NCI-H526 (cell line): Measurements from ENCODE around the gene KIF3C.
"Not testable (repeated sequence)": the region's sequence is repeated elsewhere in the genome, so short reads cannot be mapped to it uniquely, and the experiment has no call there.

ENCODE experiments used
- DNase-seq, 2 experiments: peaks; one replicate each; lab custom pipeline; 2025; lab: John Stamatoyannopoulos, UW

KIF3C gene

DNA sequence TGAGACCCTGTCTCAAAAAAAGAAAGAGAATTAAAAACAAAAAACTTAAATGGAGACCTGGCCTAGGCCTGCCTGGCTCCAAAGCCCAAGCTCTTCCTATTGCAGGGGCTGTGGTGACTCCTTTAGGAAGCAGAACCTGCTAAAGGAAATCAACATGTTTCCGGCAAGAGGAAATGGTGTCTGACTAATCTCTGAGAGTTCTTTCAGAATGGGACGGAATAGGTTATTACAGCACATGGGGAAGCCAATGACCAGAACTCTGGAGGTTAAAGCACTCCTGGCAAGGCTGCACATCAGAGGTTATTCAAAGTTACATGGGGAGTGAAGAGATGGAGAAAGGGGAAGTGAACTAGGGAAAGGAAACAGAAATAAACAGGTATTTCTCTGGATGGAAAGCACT is 21.4 kb downstream of the KIF3C start:
- DNase-seq: no peak

- no peak for DNase-seq
Measured at GRCh38 chr2:25960396-25960795, 21.9 kb downstream of the KIF3C start.

- DNase-seq: not testable (repeated sequence)
Measured at GRCh38 chr2:25958611-25959010, 23.7 kb downstream of the KIF3C start.

DNA sequence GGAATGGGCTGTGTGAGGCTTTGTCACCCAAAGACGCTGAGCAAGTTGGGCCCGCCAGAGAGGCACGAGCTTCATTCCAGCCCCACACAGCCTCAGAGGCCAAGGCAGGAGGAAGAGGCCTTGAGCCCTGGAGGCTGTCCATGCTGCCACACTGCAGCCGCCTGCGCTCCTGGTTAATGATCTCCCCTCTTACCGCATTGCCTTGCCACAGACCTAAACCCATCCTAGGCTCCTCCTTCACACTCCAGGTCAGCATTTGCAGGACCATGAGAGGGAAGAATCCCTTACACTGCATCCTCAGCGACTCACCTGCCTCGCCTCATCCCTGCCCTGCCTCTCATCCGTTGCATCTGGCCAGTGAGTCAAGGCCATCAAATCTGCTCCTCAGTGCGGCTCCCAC is 24.6 kb downstream of the KIF3C start:
- DNase-seq: no peak

GRCh38 chr2:25955869-25956535 is 26.3 kb downstream of the KIF3C start:
- peak in 1 of 2 experiments; percentile 13 for DNase-seq

DNA sequence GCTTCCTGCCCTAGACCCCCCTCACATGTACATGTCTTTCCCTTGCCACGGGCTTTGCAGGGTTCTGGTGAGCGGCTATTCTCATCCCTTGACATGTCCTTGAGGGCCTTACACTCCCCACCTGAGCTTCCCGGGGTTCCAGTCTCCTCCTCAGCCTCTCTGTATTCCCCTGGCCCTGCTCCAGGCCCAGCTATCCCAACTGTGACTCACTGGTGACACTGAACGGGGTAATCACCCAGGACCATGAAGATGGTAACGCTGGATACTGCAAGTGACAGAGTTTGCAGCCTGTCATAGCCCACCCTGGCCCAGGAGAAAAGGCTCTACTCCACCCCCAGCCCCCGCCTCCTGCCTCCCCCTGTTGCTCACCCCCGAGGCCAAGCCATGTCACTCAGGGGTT is 27.3 kb downstream of the KIF3C start:
- no peak for DNase-seq

DNA sequence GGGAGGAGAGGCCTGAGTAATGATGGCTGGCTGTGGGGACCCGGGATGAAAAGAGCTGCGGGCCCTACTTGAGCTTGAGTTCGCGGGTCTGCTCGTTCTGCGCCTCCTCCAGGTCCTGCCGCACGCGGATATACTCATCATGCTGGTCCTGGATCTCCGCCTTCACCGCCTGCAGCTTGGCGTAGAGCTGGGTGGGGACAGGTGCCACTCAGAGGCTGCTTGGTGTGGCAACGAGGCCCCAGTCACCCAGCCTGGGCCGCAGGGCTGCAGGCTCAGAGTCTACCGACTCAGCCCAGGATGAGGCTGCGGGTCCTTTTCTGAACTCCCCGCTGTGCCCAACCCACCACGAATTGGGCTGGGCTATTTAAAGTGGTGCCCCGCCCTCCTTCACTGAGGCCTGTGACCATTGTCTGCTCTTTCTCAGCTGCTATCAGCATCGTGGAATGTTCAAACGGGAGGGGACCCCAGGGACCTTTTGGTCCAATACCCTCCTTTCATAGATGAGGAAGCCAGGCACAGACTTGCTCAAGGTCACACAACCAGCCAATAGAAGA is 28.0 kb downstream of the KIF3C start:
- no peak for DNase-seq

DNA sequence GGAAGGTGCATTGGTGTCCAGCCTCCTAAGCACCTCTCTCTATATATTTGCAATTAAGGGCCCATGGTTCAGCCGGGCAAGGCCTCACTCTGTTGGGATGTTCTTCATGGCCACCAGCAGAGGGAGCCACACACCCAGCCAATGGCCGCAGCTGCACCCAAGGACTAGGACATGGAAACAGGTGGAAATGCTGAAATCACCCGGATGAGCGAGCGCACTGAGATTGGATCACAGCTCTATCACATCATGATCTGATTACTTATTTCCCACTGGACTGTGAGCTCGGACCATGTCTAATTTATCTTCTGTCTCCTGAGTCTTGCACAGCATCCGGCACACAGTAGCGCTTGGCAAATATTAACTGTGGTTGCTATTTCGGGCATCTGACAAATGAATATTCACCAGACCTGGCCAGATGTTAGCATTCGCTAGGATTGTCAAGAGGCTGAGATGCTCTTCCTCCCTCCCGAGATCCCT is 31.2 kb downstream of the KIF3C start:
- peak; percentile 78 to 89 for DNase-seq

- no peak for DNase-seq
Measured at GRCh38 chr2:25948437-25948836, 33.9 kb downstream of the KIF3C start.

- DNase-seq: no peak
Measured at GRCh38 chr2:25941042-25941441, 41.3 kb downstream of the KIF3C start.

GRCh38 chr2:25939257-25939668 is 43.0 kb downstream of the KIF3C start:
- no peak for DNase-seq

GRCh38 chr2:25938345-25938744 is 44.0 kb downstream of the KIF3C start:
- no peak for DNase-seq

DNA sequence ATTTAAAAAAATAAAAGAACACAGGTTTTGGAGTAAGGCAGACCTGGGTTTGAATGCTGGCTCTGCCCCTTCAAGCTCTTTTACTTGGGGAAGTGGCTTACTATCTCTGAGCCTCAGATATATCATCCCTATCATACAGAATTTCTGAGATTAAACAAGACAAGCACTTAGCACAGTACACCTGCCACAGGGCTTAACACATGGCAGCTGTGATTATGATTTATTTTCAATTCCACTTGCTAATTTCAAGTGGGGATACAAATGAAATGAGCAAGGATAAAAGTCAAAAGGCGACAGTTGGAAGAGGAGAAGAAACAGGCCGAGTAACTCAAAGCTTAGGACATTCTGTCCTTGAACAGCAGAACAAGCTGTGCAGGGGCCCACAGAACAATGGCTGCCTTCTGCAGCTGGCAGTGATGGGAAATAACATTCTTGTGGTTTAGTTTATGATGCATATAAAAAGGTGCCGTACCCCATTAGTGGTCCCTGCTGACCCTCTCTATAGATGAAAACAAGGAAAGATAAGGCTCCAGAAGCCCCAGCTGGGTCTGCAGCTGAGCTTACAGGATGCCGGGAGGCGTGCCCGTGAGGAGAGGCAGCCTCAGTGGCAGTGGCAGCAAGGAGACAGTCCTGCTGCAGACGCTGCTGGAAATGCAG is 45.3 kb downstream of the KIF3C start:
- DNase-seq: no peak

DNA sequence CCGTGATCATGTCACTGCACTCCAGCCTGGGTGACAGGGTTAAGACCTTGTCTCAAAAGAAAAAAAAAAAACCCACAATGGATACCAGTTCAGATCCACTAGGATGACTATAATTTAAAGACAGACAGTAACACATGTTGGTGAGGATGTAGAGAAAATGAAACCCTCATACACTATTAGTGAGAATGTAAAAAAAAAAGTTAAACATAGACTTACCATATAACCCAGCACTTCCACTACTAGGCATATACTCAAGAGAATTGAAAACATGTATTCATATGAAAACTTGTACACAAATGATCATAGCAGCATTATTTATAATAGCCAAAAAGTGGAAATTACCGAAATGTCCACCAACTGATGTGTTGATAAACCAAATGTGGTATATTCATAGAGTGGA is 48.7 kb downstream of the KIF3C start:
- no peak for DNase-seq

DNA sequence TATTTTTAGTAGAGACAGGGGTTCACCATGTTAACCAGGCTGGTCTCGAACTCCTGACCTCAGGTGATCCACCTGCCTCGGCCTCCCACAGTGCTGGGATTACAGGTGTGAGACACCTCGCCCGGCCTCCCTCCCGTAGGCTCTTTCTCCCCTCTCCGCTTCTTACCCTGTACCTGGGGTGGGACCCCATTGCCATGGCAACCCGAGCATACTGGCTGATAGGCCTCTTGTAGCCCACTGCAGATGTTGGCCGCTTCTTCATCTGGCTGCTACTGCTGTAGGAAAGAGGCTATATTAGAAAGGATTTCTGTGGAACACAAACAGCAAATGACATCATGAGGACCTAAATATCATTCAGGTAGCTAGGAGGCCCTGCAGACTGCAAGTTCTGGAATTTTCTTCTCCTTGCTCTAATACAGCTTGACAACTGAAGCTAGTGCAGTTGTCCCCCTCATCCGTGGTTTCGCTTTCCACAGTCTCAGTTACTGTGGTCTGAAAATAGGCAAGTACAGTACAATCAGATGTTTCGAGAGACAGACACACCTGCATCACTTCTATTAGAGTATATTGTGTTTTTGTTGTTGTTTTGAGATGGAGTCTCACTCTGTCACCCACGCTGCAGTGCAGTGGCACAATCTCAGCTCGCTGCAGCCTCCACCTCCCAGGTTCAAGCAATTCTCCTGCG is 52.4 kb downstream of the KIF3C start:
- no peak for DNase-seq

DNA sequence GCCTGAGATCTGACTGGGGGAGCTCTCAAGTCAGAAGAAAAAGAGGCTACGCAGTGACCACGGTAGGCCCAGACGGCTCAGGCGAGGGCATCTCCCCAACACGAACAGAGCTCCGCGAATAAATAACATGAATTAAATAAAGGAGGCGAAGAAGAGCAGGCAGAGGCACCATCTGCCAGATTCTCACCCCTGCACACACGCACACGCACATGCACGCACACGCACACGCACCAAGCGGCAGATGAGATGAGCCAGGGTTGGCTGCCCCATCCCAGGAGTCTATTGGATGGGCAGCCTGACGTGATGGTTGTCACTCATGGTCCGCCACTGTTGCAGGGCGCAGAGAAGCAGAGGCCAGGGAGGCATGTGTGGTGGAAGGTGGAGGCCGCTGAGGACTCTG is 53.6 kb downstream of the KIF3C start:
- DNase-seq: no peak

- DNase-seq: no peak
Measured at GRCh38 chr2:25926984-25927756, 55.1 kb downstream of the KIF3C start.

GRCh38 chr2:25922501-25922900 is 59.8 kb downstream of the KIF3C start:
- no peak for DNase-seq

DNA sequence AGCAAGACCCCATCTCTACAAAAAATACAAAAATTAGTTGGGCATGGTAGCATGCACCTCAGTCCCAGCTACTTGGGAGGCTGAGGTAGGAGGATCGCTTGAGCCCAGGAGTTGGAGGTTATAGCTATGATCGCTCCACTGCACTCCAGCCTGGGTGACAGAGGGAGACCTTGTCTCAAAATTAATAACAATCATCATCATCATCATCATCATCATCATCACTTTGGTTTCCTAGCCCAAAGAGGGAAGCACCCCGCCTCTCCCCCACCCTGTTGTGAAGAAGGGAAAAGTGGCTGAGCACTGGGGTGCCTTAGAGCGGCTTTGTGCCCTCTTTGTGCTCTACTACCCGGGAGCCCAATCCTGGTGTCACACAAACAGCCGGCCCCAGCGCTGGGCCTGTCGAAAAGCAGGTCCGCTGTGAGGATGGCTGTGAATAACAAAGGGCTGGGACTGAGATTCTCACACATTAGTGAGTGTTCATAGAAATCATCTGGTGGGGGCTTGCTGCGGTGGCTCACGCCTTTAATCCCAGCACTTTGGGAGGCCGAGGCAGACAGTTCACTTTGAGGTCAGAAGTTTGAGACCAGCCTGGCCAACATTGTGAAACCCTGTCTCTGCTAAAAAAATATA is 61.4 kb downstream of the KIF3C start:
- no peak for DNase-seq

DNA sequence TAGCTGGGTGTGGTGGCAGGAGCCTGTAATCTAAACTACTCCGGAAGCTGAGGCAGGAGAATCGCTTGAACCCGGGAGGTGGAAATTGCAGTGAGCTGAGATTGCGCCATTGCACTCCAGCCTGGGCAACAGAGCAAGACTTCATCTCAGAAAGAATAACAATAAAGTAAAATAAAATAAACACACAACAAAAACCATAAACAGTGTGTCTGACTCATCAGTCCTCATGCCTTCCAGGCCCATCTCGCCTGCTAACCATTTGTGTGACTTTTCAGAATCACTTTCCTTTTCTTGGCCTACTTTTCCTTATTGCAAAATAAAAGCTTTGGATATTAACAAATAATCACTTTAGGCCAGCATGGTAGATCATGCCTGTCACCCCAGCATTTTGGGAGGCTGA is 62.0 kb downstream of the KIF3C start:
- DNase-seq: no peak

DNA sequence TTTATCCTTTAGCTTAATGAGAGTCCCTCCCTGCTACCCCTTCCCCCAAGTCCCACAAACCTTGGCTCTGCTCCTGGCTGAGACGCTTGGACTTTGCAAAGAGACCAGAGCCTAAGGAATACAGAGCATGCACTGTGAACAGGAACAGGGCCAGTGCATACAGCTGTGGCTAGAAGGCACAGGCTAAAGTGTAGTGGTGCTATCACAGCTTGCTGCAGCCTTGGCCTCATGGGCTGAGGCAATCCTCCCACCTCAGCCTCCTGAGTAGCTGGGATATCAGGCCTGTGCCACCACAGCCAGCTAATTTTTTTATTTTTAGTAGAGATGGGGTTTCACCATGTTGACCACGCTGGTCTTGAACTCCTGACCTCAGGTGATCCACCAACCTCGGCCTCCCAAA is 64.5 kb downstream of the KIF3C start:
- no peak for DNase-seq

GRCh38 chr2:25917411-25917810 is 64.9 kb downstream of the KIF3C start:
- DNase-seq: not testable (repeated sequence)
